Measurements from ENCODE around the gene FBXO30.

Gene FBXO30

GRCh38 chr6:145814501-145815308, at the start of gene FBXO30:
Gene FBXO30 (minus strand): TSS chr6:145814795. CDS start chr6:145806405, 8,390 bp downstream.
- no peak for TF ChIP-seq CTCF (IDR thresholded peaks at IDR 0.05)

GRCh38 chr6:145863988-145864616, 49.5 kb upstream of the FBXO30 start:
- no peak for TF ChIP-seq CTCF (IDR thresholded peaks at IDR 0.05)

GRCh38 chr6:145863366-145863765, 48.8 kb upstream of the FBXO30 start:
- no peak for TF ChIP-seq CTCF (IDR thresholded peaks at IDR 0.05)

- no peak for TF ChIP-seq CTCF (IDR thresholded peaks at IDR 0.05)
Measured at GRCh38 chr6:145860562-145860961, 46.0 kb upstream of the FBXO30 start.

- TF ChIP-seq CTCF (IDR thresholded peaks at IDR 0.05): no peak
Measured at GRCh38 chr6:145850671-145851070, 36.1 kb upstream of the FBXO30 start.

- no peak for TF ChIP-seq CTCF (IDR thresholded peaks at IDR 0.05)
Measured at GRCh38 chr6:145848541-145848940, 33.9 kb upstream of the FBXO30 start.

GRCh38 chr6:145845557-145845956, 31.0 kb upstream of the FBXO30 start:
- no peak for TF ChIP-seq CTCF (IDR thresholded peaks at IDR 0.05)
